ENCODE measurements around the gene CLEC16A.

Gene CLEC16A

DNA sequence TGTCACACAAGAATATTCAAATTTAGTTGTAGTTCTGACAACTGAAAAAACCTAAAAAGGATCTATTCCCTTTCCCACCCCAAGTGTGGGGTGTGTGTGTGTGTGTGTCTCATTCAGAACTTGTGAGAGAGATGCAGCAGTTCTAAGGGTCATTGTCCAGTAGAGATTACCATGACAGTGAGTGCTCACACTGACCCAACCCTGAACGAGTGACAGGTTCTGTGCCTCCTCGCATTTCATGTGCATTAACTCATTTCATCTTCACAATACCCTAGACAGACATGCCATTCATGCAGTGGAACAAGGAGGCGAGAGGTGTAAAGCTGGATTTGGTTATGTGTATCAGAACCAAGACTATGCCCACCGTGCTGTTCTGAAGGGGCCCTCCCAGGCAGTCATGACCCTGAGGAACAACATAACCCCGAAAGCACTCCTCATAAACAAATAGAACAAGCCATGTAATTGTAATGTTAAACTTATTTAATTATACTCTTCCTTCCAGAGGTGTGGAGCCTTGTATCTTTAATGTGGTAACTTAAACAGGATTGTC lies 102.1 kb downstream of the CLEC16A start:
- no peak for DNase-seq
- intact Hi-C loops (cut with DNase I): no loop called here

DNA sequence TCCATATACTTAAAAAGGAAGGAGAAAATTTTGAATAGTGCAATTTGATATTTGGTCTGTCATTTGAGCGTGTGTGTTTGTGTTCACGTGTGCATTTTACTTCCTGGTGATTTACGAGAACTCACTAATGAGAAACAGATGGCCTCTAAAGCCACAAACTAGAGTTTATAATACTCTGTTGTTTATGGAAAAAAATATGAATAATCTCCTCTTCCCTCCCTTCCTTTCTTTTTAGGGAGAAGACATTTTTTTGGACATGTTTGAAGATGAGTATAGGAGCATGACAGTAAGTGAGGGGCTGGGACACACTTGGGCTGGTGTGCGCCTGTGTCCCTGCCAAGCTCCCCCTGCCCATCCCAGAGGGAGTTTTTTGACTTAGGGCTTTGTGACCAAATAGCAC lies 102.7 kb downstream of the CLEC16A start:
- intact Hi-C loops (cut with DNase I): no loop called here
- no peak for DNase-seq

DNA sequence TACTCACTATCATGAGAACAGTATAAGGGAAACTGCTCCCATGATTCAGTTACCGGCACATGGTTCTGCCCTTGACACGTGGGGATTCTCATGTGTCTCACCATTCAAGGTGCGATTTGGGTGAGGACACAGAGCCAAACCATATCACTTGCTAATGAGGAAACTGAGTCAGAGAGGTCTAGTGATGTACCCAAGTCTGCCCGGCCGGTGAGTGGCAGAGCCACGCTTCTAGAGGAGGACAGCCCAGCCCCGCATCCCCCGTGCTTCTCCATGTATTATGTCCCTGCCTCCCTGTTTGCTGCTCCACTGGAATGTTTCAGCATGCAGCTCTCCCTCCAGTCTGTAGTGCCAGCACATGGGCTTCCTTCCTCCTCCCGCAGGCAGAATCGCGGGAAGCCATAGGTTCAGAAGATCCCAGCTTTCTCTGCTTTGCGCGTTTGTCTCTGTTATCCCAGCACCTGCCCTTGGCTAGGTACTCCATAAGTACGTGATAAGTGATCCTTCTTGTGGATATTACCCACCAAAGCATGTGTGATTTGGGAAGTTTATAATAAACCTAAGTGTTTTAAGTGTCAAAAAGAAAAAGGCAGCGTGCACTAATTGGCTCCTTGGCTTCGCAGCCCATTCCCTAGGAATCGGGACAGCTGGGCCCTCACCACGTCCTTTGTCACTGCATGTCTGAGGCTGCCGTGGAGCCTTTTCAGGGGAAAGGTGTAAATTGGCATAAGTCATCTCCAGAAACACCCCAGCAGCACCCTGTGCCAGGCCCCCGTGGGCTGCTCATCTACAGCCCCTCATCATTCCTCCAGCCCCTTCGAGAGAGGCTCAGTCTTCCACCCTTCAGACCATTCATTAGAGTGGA lies 103.8 kb downstream of the CLEC16A start:
- intact Hi-C loops (cut with DNase I): no loop called here
- DNase-seq: no peak

DNA sequence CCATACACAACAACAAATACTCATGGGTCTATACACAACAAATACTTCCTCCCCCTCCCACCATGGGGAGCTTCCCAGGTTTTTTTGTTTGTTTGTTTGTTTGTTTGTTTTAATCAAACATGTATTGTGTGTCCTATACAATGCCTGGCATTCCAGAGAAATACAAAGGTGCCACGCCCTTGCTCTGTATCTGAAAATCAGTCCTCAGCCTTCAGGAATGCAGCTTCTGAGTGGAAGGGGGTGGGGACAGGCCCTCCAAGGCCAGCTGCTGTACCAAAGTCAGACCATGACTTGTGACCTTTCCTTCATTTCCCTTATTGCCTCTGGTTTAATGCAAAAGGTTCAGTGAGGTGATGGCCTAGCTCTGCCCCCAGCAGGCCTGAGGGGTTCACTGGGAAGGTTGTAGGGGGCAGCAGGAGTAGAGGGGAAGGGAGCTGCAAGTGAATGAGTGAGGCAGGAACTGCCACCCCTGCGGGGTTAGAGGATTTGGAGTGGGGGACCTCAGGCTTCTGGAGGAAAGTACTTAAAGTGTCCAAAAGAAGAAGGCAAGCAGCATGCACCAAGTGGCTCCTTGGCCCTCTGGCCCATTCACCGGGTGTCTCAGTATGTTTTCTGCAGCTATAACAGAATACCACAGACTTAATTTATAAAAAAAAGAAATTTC lies 105.2 kb downstream of the CLEC16A start:
- DNase-seq: no peak
- intact Hi-C loops (cut with DNase I): no loop called here

DNA sequence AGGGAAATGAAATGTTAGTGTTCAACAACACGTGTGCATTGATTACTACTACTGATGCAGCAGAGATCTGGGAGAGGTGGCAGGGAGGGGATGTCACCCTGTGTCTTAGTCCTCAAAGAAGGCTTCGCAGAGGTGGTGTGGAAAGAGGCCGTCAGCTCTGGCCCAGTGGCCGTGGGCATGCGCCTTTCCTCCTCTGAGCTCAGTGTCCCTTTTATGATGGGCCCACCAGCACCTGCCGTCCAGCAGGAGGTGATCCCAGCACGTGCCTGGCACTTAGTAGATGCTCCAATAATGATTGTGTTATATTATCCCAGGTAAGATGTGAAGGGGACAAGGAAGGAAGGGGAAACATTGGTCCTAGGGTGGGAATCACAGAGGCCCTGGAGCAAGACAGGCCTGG lies 106.2 kb downstream of the CLEC16A start:
- no peak for DNase-seq
- intact Hi-C loops (cut with DNase I): no loop called here

DNA sequence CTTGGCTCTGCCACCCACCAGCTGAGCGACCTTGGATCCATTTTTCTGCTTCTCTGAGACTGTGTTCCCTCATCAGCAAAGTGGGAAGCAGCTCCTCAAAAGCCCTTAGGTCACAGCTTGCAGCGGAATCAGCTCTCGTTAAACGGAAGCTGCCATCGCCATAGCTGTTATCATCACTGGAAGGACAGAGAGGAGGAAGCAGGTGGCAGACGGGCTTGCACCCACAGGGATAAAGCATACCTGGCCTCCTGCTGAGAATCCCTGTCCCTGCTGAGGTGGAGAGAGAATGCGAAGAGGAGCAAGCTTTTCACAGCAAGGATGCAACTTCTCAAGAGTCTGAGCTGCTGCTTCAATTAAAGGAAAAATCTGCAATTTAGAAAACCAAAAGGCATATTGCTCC lies 106.6 kb downstream of the CLEC16A start:
- intact Hi-C loops (cut with DNase I): no loop called here
- DNase-seq: no peak

DNA sequence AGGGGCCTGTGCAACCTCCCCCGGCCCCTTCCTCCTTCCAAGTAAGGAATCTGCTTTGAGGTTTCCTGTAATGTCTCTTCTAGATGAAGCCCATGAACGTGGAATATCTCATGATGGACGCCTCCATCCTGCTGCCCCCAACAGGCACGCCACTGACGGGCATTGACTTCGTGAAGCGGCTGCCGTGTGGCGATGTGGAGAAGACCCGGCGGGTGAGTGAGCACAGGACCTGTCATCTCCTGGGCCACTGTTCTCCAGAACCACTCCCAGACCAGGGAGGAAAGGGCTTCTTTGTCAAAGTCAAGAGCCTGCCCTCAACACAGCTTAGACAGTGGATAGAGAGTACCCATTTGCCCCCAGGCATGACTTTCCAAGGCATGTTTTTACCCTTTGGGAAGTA lies 107.1 kb downstream of the CLEC16A start:
- intact Hi-C loops (cut with DNase I): no loop called here
- no peak for DNase-seq

DNA sequence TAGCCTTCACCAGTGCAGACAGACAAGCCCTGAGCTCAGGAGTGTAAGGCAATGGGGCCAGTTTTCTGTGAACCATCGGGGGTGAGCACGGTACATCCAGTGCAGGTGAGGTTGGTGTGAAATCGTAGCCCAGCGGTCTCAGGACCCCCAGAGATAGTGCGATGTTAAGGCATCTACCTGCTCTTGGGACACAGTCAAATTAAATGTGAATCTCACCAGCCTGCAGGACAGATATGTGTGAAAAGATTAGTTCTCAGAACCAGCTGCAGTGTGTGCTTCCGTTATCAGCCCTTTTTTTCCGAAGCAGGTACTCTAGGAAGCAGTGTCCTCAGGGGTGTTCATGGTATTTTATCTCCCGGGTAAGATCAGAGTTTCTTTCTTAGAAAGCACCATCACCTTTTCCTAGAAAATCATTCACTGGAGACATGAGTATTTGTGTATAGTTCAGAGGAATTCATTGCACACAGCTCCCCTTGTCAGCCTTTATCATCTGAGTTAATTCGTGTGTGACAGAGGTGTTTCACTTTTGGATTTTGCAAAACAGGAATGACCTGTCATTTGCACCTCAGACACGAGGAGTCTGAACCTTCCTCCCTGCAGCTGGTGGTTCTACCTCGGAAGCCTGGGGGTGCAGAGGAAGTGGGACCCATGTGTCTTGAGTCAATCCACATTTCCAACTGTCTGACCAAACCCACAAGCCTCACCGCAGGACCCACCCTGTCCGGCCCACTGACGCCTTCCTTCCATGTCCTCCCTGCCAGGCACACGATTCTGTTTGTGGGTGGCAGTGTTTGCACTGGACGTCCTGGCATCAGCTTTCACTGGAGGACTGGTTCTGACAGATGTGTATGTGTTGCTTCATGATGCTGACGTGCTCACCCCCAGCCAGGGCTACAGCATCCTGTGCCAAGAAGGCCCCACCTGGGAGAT lies 107.8 kb downstream of the CLEC16A start:
- intact Hi-C loops (cut with DNase I): no loop called here
- no peak for DNase-seq

DNA sequence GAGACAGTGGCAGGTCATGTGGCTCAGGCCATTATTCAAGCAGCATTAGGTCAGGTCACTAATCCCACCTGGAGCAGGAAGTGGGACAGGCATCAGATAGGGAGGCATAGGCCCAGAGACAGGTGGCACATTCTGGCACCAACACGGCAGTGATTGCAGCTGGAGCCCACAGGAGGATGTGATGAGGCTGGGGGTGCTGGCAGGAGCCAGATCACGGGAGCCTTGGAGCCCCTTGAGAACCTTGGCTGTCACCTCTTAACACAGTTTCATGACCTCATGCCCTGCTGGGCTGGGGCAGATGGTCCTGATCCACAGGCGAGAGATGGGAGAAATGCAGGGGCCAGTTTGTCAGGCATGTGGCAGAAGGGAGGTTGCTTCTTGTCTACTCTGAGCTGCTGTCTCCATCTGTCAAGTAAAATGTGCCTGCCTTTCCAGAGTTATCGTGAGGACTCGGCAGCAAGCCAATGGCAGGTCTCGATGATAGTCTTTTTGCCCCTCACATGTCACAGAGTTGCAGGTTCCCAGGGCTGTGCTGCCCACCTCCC lies 109.6 kb downstream of the CLEC16A start:
- DNase-seq: no peak

DNA sequence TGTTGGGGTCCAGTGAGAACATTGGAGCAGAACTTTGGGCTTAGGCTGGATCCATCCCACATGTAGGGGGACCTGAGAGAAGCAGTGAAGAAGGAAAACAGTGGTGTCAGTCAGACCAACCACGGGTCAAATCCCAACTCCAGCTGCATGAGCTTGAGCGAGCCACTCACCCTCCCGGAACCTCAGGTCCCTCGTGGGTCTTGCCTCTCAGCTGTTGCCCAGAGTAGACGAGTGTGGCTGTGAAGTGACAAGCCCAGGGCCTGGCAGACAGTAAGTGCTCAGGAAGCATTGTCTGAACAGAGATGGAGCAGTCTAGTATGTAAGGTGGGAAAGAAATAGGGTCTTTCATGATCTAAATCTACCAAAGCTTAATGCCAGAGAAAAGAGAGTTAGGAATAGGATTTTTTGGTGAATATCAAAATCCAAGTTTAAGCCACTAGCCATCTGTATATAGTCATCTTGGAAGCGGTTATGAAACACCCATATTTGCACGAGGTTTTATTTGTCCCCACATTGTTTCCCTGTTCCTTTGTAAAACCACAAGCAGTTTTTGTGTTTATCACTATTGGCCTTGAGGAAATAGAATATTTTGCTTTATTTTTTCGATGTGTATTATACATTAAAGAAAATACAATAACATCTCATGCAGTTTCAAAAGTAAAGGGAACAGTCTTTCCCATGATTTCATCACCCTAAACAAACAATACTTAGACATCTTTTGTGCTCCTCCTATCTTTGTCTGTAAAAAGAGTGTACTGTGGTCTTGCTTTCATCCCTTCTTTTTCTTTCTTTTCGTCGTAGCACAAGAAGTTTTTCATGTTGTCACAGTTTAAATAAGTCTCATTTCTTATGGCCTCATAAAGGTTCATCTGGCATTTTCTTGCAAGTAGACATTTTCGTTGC lies 112.0 kb downstream of the CLEC16A start:
- DNase-seq: no peak
- intact Hi-C loops (cut with DNase I): no loop called here

More for the DNA sequence above, 109.6 kb downstream of the CLEC16A start:
- intact Hi-C loops (cut with DNase I): no loop called here

DNA sequence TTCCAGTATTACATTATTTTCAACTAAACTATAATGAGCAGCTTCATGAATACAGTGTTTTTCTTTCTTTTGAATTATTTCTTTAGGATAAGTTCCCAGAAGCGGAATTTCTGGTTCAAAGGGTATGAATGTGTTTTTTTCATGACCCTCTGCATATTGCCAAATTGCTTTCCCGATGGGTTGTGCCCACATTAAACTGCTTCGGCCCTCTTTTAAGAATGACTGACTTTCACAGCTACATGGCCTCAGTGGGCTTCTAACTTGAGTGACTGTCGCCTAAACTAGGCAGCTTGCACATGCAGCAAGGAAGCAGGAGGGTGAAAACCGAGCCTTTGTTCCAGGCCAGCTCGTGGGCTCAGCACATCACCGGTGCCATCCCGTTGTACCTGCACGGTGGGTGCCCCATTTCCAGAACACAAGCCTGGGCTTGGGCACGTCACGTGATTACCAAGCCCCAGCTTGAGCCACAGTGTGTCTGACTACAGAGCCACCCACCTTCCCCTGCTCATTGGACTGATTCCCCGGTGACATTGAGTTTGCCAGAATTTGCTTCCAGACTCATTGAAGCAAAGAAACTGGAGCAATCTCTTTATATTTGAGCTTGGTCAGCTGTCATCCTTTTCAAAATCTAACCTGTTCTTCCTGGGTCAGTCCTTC lies 112.8 kb downstream of the CLEC16A start:
- peak in 6 of 42 donors; percentile 12 to 43 (median 21) for DNase-seq
- intact Hi-C loops (cut with DNase I): no loop called here

DNA sequence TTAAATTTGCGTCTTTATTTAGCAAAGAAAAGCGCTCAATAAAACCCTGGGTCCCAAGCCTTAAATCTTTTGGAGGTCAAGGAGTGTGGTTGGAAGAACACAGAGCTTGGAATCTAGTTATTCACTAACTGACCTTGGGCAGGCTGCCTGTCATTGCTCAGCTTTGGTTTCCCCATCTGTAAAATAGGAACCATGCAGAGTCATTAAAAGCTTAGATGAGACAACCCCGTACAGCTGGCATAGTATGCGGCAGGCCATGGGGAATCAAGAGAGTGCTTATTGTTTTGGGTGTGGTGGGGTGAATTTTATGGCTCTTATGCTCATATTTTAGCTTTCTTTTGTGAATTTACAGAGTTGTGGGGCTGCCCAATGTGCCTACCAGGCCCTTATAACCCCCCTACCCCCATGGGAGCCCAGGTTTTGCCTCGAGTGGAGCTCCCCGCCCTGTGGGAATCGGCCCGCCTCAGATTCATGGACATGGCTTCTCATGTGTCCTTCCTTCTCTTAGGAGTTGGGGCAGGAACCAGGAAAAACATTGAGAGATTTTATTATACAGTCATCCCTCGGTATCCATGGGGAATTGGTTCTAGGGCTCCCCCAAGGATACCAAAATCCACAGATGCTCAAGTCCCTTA lies 113.5 kb downstream of the CLEC16A start:
- intact Hi-C loops (cut with DNase I): no loop called here
- no peak for DNase-seq

DNA sequence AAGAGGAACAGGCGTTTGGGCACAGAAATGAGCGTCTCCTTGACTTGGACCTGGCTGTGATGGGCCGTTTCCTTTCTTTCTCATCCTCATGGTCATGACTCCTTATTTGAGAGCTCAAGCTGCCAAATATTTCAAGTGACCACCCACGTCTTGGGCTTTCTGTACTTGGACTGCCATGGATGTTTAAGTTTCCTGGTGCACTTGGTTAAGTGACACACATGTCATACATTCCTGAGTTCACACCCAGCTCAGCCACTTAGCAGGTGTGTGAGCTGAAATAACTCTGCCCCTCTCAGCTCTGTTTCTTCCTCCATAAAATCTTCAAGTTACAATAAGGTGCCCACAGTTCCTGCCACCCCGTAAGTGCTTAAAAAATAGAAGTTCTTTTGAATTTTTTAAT lies 114.5 kb downstream of the CLEC16A start:
- intact Hi-C loops (cut with DNase I): no loop called here
- DNase-seq: no peak

DNA sequence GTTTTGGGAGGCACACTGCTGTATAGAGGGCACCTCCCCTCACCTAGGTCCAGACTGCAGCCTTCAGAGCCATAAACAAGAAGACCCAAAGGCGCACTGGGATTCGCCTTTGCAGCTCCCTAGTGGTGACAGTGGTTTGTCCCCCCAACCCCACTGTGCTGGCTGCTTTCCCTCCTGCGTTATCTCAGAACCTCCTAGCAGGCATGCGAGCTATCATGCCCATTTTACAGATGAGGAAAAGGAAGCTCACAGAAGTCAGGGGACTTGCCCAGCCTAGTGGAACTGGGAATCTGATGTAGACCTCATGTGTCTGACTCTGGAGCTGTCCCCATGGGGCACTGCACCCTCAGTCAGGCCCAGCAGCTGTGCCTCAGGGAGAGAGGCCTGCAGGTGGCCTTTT lies 115.2 kb downstream of the CLEC16A start:
- intact Hi-C loops (cut with DNase I): no loop called here
- no peak for DNase-seq

DNA sequence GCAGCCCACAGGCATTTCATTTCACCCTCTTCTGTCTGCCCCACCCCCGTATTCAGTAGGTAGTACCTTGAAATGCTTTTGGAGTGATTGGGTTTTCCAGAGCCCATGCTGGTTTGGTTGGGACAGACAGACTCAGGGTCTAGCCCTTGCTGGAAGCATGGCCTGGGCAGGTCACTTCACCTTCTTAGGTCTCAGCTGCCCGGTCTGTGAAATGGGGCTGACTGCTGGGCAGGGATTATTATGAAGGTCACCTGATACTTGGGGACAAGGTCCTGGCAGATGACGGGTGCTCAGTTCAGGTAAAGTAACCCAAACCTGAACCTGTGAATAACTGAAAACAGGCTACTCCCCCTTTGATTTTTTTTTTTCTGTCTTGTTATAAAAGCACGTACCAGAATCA lies 116.0 kb downstream of the CLEC16A start:
- intact Hi-C loops (cut with DNase I): no loop called here
- DNase-seq: no peak

DNA sequence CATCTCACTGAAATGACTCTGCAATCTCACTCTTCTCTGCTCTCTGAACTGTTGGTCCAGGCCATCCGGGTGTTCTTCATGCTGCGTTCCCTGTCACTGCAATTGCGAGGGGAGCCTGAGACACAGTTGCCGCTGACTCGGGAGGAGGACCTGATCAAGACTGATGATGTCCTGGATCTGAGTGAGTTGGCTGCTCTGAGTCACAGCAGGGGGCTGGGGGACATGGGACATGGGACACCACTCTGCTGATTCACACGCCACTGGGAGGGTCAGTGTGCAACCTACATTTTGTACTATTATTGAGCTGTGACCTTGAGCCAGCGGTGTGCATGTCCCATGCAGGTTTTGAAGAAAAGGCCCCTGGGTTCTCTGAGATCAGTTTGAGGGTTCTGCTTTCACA lies 116.5 kb downstream of the CLEC16A start:
- intact Hi-C loops (cut with DNase I): no loop called here
- DNase-seq: no peak

DNA sequence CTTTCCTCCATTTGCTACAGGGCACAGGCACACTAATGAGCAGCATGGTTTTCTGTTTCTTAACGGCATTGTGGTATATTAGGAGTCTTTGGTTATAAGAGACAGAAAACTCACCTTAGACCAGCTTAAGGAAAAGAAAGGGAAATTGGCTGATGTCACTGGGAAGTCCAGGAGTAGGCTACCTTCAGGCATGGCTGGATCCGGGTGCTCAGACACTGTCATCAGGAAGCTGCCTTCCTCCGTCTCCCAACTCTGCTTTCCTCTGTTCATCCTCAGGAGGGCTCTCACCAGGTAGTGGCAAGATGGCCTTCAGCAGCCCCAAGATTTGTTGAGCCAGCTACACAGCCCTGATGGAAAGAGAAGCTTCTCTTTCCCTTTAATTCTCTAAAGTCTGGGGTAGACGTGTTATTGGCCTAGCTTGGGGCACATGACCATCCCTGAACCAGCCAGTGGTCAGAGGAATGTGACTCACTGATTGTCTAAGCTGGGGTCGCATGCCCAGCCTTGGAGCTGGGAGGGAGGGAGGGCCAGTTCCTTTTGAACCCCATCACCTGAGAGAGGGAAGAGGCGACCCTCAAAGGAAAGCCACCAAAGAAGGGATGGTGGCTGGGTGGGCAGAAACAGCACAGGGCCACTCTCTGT lies 117.4 kb downstream of the CLEC16A start:
- no peak for DNase-seq
- intact Hi-C loops (cut with DNase I): no loop called here

All from head of caudate nucleus (tissue), 42 donors.